Calu3 (cell line): ENCODE measurements around the gene C11orf71. TPM values are rescaled to one million over a fixed set of nuclear protein-coding genes. Genes with fewer than 3 reads are reported as not detected.
A peak's percentile ranks its signal among the peaks of the same experiment; 100 is the strongest.

Experiments used
- BruUV-seq: library from RNA; stranded (reverse); fragments of 400-500 nt; replicated peaks from 2 replicates; lab custom pipeline; 2021; lab: Mats Ljungman, UMichigan
- CTCF ChIA-PET: fragments of 300-600 bp; sonication (Branson Sonifier 250); formaldehyde crosslinking; loops from one replicate; lab custom pipeline; 2022; ENCODE audit warnings: antibody characterized with exemption; lab: Charles Lee
- DNase-seq: peaks from one replicate; pipeline ENCODE4 v3.0.0; 2022
- H3K27ac Mint-ChIP-seq: one replicate; pipeline ENCODE4 v1.8.0; 2022; ENCODE audit warnings: mixed read lengths; ENCODE audit not compliant: unreplicated experiment
- H3K27me3 Mint-ChIP-seq: one replicate; pipeline ENCODE4 v1.8.0; 2022; ENCODE audit warnings: mixed read lengths; ENCODE audit not compliant: unreplicated experiment
- H3K36me3 Mint-ChIP-seq: one replicate; pipeline ENCODE4 v1.8.0; 2022; ENCODE audit warnings: mild to moderate bottlenecking, moderate library complexity, mixed read lengths; ENCODE audit not compliant: insufficient read depth, unreplicated experiment
- H3K4me1 Mint-ChIP-seq: one replicate; pipeline ENCODE4 v1.8.0; 2022; ENCODE audit warnings: mild to moderate bottlenecking, low read depth, mixed read lengths; ENCODE audit not compliant: unreplicated experiment
- H3K4me3 Mint-ChIP-seq: one replicate; pipeline ENCODE4 v1.8.0; 2022; ENCODE audit warnings: mild to moderate bottlenecking, low read depth, moderate library complexity, mixed read lengths; ENCODE audit not compliant: unreplicated experiment
- H3K9me3 Mint-ChIP-seq: one replicate; pipeline ENCODE4 v1.8.0; 2022; ENCODE audit warnings: low read depth, mixed read lengths; ENCODE audit not compliant: unreplicated experiment
- intact Hi-C: fragments of 100-400 bp; cut with micrococcal nuclease; formaldehyde crosslinking; loops from one replicate; pipeline ENCODE4 v1.10.0; 2022; ENCODE audit not compliant: unreplicated experiment
- total RNA-seq: library from RNA; stranded (reverse); gene quantifications from 2 replicates; pipeline ENCODE4 v1.2.3, GENCODE V29; 2022
- TF ChIP-seq, protein P1 (sequence below): fragments of 200-600 bp; IDR thresholded peaks from one replicate; pipeline ENCODE4 v1.8.0; 2022; ENCODE audit warnings: antibody characterized with exemption; ENCODE audit not compliant: unreplicated experiment

The C11orf71 gene
- total RNA-seq, 1 experiment from 2014 or later, result 3.8 TPM

DNA sequence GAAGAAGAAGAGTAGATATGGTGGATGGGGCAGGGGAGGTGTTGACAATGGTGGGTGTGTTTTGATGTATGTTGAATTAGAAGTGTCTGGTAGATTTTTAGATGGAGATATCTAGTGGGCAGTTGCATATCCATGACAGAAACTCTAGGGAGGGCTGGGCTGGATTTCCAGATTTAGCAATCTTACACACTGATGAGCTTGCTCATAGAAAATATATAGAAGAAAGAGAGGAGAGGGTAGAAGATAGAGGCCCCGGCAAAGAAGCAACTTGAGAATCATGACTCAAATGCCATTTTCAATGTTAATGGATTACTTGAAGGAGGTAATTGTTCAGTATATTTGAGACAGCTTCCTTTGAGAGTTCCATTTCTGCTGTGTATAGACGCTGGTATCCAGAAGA, 47.1 kb upstream of the C11orf71 start:
- TF ChIP-seq, protein P1, sequence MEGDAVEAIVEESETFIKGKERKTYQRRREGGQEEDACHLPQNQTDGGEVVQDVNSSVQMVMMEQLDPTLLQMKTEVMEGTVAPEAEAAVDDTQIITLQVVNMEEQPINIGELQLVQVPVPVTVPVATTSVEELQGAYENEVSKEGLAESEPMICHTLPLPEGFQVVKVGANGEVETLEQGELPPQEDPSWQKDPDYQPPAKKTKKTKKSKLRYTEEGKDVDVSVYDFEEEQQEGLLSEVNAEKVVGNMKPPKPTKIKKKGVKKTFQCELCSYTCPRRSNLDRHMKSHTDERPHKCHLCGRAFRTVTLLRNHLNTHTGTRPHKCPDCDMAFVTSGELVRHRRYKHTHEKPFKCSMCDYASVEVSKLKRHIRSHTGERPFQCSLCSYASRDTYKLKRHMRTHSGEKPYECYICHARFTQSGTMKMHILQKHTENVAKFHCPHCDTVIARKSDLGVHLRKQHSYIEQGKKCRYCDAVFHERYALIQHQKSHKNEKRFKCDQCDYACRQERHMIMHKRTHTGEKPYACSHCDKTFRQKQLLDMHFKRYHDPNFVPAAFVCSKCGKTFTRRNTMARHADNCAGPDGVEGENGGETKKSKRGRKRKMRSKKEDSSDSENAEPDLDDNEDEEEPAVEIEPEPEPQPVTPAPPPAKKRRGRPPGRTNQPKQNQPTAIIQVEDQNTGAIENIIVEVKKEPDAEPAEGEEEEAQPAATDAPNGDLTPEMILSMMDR, result no peak
- Mint-ChIP-seq H3K9me3 (no peaks in the 10 kb centered on the region), H3K4me1 (peaks cover 18% of the 10 kb centered on the region), H3K4me3 (no peak overlapping the region), H3K36me3 (peaks cover 14% of the 10 kb centered on the region), H3K27me3 (no peaks in the 10 kb centered on the region), H3K27ac (peak overlapping the region; percentile 10)
- CTCF ChIA-PET, result no interaction called here
- intact Hi-C loops, result no loop called here
- no TSS peak for BruUV-seq
- DNase-seq, result no peak

- Mint-ChIP-seq H3K27ac (no peak overlapping the region), H3K9me3 (no peaks in the 10 kb centered on the region), H3K4me1 (peaks cover 40% of the 10 kb centered on the region), H3K36me3 (peaks cover 37% of the 10 kb centered on the region), H3K27me3 (no peaks in the 10 kb centered on the region), H3K4me3 (no peak overlapping the region)
- CTCF ChIA-PET, result no interaction called here
- no peak for DNase-seq
- TF ChIP-seq, protein P1, result no peak
- intact Hi-C loops, result no loop called here
- BruUV-seq, result no TSS peak
Observed at GRCh38 chr11:114442536-114442935, 42.2 kb upstream of the C11orf71 start.

- H3K9me3 Mint-ChIP-seq, result no peaks in the 10 kb centered on the region
- H3K36me3 Mint-ChIP-seq, result peaks cover 33% of the 10 kb centered on the region
- no peak overlapping the region for H3K4me3 Mint-ChIP-seq
- intact Hi-C loops, result no loop called here
- peaks cover 36% of the 10 kb centered on the region for H3K4me1 Mint-ChIP-seq
- H3K27me3 Mint-ChIP-seq, result no peaks in the 10 kb centered on the region
- no peak overlapping the region for H3K27ac Mint-ChIP-seq
- TF ChIP-seq, protein P1, result no peak
- no TSS peak for BruUV-seq
- CTCF ChIA-PET, result no interaction called here
- no peak for DNase-seq
Observed at GRCh38 chr11:114441921-114442320, 41.6 kb upstream of the C11orf71 start.

DNA sequence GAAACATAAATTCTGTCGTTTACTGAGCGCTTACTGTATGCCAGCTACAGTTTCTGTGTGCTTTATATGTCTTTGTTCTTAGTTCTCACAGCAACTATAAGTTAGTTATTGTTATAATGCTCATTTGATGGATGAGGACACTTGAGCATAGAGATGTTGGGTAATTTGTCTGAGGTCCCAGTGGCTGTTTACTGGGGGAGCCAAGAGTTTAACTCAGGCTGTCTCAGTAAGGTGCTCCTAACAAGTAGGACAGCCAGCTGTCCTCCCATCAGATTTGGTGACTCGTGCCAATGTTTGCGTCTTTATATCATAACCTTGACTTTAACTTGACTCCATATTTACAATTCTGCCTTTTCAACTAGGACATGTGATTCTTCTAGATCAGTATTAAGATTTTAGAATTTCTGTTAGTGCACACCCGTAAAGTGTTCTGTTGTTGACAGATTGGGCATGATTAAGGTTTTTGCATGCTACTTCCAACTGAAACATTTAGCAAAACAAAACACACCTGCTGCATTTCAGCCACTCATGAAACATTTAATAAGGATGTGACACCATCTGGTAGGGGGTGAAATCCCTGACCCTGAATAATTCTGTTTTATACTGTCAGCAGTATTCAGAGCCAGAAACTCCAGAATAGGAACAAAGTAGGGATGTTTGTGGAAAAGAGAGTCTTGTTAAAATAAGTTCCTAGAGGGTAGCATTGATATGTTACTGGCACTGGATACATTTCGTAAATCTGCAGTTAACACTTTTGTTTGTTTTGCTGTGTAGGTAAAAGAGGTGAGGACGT, 40.9 kb upstream of the C11orf71 start:
- CTCF ChIA-PET, result no interaction called here
- peaks cover 26% of the 10 kb centered on the region for H3K36me3 Mint-ChIP-seq
- H3K27ac Mint-ChIP-seq, result no peak overlapping the region
- no peaks in the 10 kb centered on the region for H3K9me3 Mint-ChIP-seq
- H3K4me3 Mint-ChIP-seq, result peak overlapping the region; percentile 100
- intact Hi-C loops, result no loop called here
- TF ChIP-seq, protein P1, result no peak
- peaks cover 28% of the 10 kb centered on the region for H3K4me1 Mint-ChIP-seq
- no peaks in the 10 kb centered on the region for H3K27me3 Mint-ChIP-seq
- DNase-seq, result no peak
- BruUV-seq, result TSS peak; percentile 22
